Measurements from ENCODE around the gene PDGFD. TPM values are rescaled to one million over a fixed set of nuclear protein-coding genes. Genes with fewer than 3 reads are reported as not detected.

PDGFD gene
- total RNA-seq, 1 donor from 2014 or later = 17.2 TPM

GRCh38 chr11:103883856-103884255 lies 280.1 kb downstream of the PDGFD start:
- H3K27ac Mint-ChIP-seq (ENCODE audit: unreplicated experiment) = no peak overlapping the region
- no peaks in the 10 kb centered on the region for H3K27me3 Mint-ChIP-seq (ENCODE audit: unreplicated experiment)
- H3K4me3 Mint-ChIP-seq (ENCODE audit: unreplicated experiment) = no peak overlapping the region
- H3K9me3 Mint-ChIP-seq (ENCODE audit: unreplicated experiment) = no peaks in the 10 kb centered on the region
- H3K4me1 Mint-ChIP-seq (ENCODE audit: unreplicated experiment) = no peaks in the 10 kb centered on the region
- no peaks in the 10 kb centered on the region for H3K36me3 Mint-ChIP-seq (ENCODE audit: low read depth, unreplicated experiment)
- DNase-seq (ENCODE audit: low spot score) = no peak
- TF ChIP-seq, protein P1, sequence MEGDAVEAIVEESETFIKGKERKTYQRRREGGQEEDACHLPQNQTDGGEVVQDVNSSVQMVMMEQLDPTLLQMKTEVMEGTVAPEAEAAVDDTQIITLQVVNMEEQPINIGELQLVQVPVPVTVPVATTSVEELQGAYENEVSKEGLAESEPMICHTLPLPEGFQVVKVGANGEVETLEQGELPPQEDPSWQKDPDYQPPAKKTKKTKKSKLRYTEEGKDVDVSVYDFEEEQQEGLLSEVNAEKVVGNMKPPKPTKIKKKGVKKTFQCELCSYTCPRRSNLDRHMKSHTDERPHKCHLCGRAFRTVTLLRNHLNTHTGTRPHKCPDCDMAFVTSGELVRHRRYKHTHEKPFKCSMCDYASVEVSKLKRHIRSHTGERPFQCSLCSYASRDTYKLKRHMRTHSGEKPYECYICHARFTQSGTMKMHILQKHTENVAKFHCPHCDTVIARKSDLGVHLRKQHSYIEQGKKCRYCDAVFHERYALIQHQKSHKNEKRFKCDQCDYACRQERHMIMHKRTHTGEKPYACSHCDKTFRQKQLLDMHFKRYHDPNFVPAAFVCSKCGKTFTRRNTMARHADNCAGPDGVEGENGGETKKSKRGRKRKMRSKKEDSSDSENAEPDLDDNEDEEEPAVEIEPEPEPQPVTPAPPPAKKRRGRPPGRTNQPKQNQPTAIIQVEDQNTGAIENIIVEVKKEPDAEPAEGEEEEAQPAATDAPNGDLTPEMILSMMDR (IDR thresholded peaks at IDR 0.05; ENCODE audit: unreplicated experiment) = no peak

DNA sequence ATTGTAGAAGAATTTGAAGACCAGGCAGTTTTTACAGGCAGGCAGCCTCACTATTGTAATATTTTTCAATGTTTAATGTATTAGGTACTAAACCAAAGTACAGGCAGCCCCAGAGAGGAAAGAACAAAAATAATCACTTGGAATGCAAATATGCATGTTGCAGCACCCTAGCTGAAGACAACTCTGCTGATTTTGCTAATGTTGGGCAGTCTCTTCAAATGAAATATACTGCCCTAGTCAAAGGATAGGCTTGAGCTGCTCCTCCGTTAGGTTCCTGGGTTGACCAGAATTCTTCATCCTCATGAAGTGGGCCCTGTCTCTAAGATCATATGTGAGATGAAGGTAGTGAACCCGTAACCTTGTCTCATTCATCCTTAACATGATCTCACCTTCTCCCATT lies 280.7 kb downstream of the PDGFD start:
- Mint-ChIP-seq H3K27ac (ENCODE audit: unreplicated experiment) (no peak overlapping the region), H3K27me3 (ENCODE audit: unreplicated experiment) (no peaks in the 10 kb centered on the region), H3K4me1 (ENCODE audit: unreplicated experiment) (no peaks in the 10 kb centered on the region), H3K9me3 (ENCODE audit: unreplicated experiment) (no peaks in the 10 kb centered on the region), H3K36me3 (ENCODE audit: low read depth, unreplicated experiment) (no peaks in the 10 kb centered on the region), H3K4me3 (ENCODE audit: unreplicated experiment) (no peak overlapping the region)
- DNase-seq (ENCODE audit: low spot score) = no peak
- TF ChIP-seq, protein P1 (IDR thresholded peaks at IDR 0.05; ENCODE audit: unreplicated experiment) = no peak

DNA sequence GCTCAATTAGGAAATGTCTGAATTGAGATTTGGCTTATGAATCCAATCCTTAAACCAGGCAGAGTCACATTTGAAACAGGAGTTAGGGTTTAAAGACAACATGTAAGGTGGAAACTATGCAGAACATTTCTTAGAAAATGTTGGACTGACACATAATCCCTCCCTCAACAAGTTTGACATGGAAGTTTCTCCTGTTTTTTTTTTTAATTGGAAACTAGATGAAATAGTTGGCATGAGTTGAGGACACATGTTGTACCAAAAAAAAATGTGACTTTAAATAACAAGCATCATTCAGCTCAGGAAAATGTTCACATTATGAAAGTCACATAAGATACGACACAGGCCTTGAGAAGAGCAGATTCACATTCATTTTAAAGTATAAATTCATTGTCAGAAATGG lies 282.4 kb downstream of the PDGFD start:
- Mint-ChIP-seq H3K9me3 (ENCODE audit: unreplicated experiment) (no peaks in the 10 kb centered on the region), H3K27me3 (ENCODE audit: unreplicated experiment) (no peaks in the 10 kb centered on the region), H3K27ac (ENCODE audit: unreplicated experiment) (no peak overlapping the region), H3K4me1 (ENCODE audit: unreplicated experiment) (no peaks in the 10 kb centered on the region), H3K36me3 (ENCODE audit: low read depth, unreplicated experiment) (no peaks in the 10 kb centered on the region), H3K4me3 (ENCODE audit: unreplicated experiment) (no peak overlapping the region)
- no peak for DNase-seq (ENCODE audit: low spot score)
- TF ChIP-seq, protein P1 (IDR thresholded peaks at IDR 0.05; ENCODE audit: unreplicated experiment) = no peak

DNA sequence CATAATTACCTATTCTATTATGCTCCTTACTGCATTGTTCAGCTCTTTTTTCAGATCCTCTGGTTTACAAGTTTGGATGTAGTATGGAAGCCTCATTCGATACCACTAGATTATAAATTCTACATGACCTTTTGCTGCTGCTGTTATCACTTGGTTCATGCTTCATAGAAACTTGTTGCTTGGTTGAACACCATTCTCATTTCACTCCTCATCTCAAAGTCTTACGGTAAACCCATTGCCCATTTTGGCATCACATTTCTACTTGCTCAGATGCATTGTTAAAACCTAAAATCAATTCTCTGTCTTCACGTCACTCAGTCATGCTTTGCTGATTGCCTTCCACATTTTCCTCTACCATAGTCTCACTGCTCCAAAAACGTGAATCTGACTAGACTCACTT lies 283.0 kb downstream of the PDGFD start:
- TF ChIP-seq, protein P1 (IDR thresholded peaks at IDR 0.05; ENCODE audit: unreplicated experiment) = no peak
- no peaks in the 10 kb centered on the region for H3K36me3 Mint-ChIP-seq (ENCODE audit: low read depth, unreplicated experiment)
- no peak overlapping the region for H3K4me3 Mint-ChIP-seq (ENCODE audit: unreplicated experiment)
- H3K27me3 Mint-ChIP-seq (ENCODE audit: unreplicated experiment) = no peaks in the 10 kb centered on the region
- no peaks in the 10 kb centered on the region for H3K9me3 Mint-ChIP-seq (ENCODE audit: unreplicated experiment)
- no peak for DNase-seq (ENCODE audit: low spot score)
- H3K27ac Mint-ChIP-seq (ENCODE audit: unreplicated experiment) = no peak overlapping the region
- H3K4me1 Mint-ChIP-seq (ENCODE audit: unreplicated experiment) = no peaks in the 10 kb centered on the region

DNA sequence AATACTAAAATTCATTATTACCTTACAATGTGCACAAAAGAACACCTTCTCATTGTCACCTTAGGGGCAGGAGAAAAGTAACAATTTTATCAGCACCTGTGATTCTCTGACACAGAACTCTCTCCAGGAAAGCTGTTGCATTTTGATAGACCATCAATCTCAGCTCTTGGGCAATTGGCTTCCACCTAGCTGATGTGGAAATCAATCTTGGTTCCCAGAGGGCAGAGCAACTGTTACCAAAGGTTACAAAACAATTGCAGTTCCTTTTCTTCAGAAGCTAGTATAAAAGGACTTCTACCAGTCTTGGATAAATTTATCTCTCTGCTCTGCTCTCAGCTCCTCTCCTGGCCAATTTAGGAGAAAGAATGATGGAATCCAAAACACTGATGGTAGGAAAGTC lies 285.3 kb downstream of the PDGFD start:
- Mint-ChIP-seq H3K27me3 (ENCODE audit: unreplicated experiment) (no peaks in the 10 kb centered on the region), H3K4me1 (ENCODE audit: unreplicated experiment) (no peaks in the 10 kb centered on the region), H3K36me3 (ENCODE audit: low read depth, unreplicated experiment) (no peaks in the 10 kb centered on the region), H3K4me3 (ENCODE audit: unreplicated experiment) (no peak overlapping the region), H3K9me3 (ENCODE audit: unreplicated experiment) (no peaks in the 10 kb centered on the region), H3K27ac (ENCODE audit: unreplicated experiment) (no peak overlapping the region)
- no peak for DNase-seq (ENCODE audit: low spot score)
- TF ChIP-seq, protein P1 (IDR thresholded peaks at IDR 0.05; ENCODE audit: unreplicated experiment) = no peak
